ENCODE measurements around the gene GIMAP6.
"Not testable (repeated sequence)": the region's sequence is repeated elsewhere in the genome, so short reads cannot be mapped to it uniquely, and the experiment has no call there.

The GIMAP6 gene

DNA sequence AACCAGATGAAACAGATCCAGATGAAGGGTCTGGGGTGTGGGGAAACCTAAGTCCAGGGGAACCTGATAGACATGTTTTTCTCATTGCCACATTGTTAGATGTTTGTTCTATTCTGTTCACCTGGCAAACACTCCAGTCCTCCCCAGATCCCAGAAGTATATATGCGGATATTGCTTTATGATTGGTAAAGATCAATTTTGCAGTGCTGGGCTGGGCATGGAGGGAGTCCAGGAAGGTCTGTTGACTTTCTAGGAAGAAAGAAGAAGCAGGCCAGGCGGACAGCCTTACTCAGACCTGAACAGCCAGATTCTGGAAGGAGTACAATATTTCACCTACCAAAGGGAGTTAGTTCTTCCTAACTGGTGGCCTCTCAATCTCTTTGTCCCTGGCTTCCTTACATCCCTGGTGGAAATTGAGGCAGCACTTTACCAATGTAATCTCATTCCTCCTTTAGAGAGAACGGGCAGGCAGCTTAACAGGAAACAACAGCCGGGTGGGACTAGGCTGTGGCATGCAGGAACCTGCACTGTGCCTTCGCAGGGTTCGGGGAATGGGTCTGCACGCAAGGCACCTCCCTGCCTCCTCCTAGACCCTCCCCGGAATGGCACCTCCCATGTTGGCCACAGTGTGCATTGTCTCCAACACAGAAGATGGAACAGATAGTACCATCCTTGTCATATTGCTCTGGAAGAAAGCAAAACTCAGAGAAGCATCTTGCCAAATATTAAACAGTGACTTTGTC is 930 bp downstream of the GIMAP6 start:
- Histone ChIP-seq H3K27me3 (ENCODE audit: control insufficient read depth, insufficient read depth, low read length) (no peaks in the 10 kb centered on the region), H3K4me3 (ENCODE audit: low read length) (no peak overlapping the region), H3K4me1 (ENCODE audit: control insufficient read depth, insufficient read depth, low read length) (no peaks in the 10 kb centered on the region), H3K9me3 (ENCODE audit: control insufficient read depth, low read length) (no peaks in the 10 kb centered on the region), H3K36me3 (ENCODE audit: control insufficient read depth, insufficient read depth, low read length) (no peaks in the 10 kb centered on the region), H3K9ac (ENCODE audit: low read length) (no peak overlapping the region)

- Histone ChIP-seq H3K4me1 (ENCODE audit: control insufficient read depth, insufficient read depth, low read length) (no peaks in the 10 kb centered on the region), H3K9ac (ENCODE audit: low read length) (no peak overlapping the region), H3K27me3 (ENCODE audit: control insufficient read depth, insufficient read depth, low read length) (no peaks in the 10 kb centered on the region), H3K9me3 (ENCODE audit: control insufficient read depth, low read length) (no peaks in the 10 kb centered on the region), H3K36me3 (ENCODE audit: control insufficient read depth, insufficient read depth, low read length) (no peaks in the 10 kb centered on the region), H3K4me3 (ENCODE audit: low read length) (no peak overlapping the region)
Measured at GRCh38 chr7:150629347-150629746, 2.8 kb downstream of the GIMAP6 start.

DNA sequence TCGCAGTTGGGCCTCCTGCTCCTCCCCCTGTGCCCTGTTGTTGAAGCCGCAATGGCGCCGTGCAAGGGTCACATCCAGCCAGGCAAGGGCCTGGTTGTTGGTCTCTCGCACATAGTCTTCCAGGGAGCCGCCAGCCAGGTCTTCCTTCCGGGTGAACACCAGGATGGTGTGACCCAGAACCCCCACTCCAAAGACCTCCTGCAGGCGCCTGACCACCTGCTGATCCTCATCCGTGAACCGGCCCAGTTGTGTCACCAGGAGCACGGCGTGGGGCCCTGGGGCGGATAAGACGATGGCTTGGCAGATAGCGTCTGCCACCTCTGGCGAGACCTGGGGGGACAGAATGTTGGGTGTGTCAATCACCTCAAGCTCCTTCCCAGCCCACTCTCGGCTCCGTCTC is 4.2 kb downstream of the GIMAP6 start:
- Histone ChIP-seq H3K9ac (ENCODE audit: low read length) (no peak overlapping the region), H3K36me3 (ENCODE audit: control insufficient read depth, insufficient read depth, low read length) (no peaks in the 10 kb centered on the region), H3K27me3 (ENCODE audit: control insufficient read depth, insufficient read depth, low read length) (no peaks in the 10 kb centered on the region), H3K4me3 (ENCODE audit: low read length) (no peak overlapping the region), H3K4me1 (ENCODE audit: control insufficient read depth, insufficient read depth, low read length) (no peaks in the 10 kb centered on the region), H3K9me3 (ENCODE audit: control insufficient read depth, low read length) (no peaks in the 10 kb centered on the region)

- Histone ChIP-seq H3K27me3 (ENCODE audit: control insufficient read depth, insufficient read depth, low read length) (no peaks in the 10 kb centered on the region), H3K36me3 (ENCODE audit: control insufficient read depth, insufficient read depth, low read length) (no peaks in the 10 kb centered on the region), H3K4me1 (ENCODE audit: control insufficient read depth, insufficient read depth, low read length) (no peaks in the 10 kb centered on the region), H3K9ac (ENCODE audit: low read length) (no peak overlapping the region), H3K4me3 (ENCODE audit: low read length) (no peak overlapping the region), H3K9me3 (ENCODE audit: control insufficient read depth, low read length) (no peaks in the 10 kb centered on the region)
Measured at GRCh38 chr7:150626696-150627095, 5.5 kb downstream of the GIMAP6 start.

DNA sequence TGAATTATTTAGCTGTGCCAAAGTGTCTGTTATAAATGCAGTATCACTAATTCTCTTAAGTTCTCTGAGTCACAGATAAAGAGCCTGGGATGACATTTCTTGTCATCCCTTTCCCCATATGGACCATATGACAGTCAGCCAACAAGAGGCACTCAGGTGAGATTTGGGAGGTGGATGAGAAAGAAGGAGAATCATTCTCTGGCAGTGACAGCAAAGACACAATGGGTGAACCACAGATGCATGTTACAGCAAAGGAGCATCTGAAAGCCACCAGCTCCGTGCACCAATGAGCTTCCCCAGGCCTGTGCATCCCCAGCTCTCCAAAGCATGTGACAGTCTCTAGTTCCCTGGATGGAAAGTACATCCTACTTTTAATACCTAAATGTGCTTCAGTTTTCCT is 10.8 kb downstream of the GIMAP6 start:
- Histone ChIP-seq H3K4me1 (ENCODE audit: control insufficient read depth, insufficient read depth, low read length) (no peaks in the 10 kb centered on the region), H3K4me3 (ENCODE audit: low read length) (no peak overlapping the region), H3K36me3 (ENCODE audit: control insufficient read depth, insufficient read depth, low read length) (no peaks in the 10 kb centered on the region), H3K9ac (ENCODE audit: low read length) (no peak overlapping the region), H3K9me3 (ENCODE audit: control insufficient read depth, low read length) (no peaks in the 10 kb centered on the region), H3K27me3 (ENCODE audit: control insufficient read depth, insufficient read depth, low read length) (no peaks in the 10 kb centered on the region)

- no peak overlapping the region for H3K4me3 ChIP-seq (ENCODE audit: low read length)
- no peaks in the 10 kb centered on the region for H3K9me3 ChIP-seq (ENCODE audit: control insufficient read depth, low read length)
- no peaks in the 10 kb centered on the region for H3K27me3 ChIP-seq (ENCODE audit: control insufficient read depth, insufficient read depth, low read length)
- no peaks in the 10 kb centered on the region for H3K4me1 ChIP-seq (ENCODE audit: control insufficient read depth, insufficient read depth, low read length)
- H3K9ac ChIP-seq (ENCODE audit: low read length) = no peak overlapping the region
- no peaks in the 10 kb centered on the region for H3K36me3 ChIP-seq (ENCODE audit: control insufficient read depth, insufficient read depth, low read length)
Measured at GRCh38 chr7:150620617-150621371, 11.4 kb downstream of the GIMAP6 start.

- Histone ChIP-seq H3K9ac (ENCODE audit: low read length) (no peak overlapping the region), H3K4me1 (ENCODE audit: control insufficient read depth, insufficient read depth, low read length) (no peaks in the 10 kb centered on the region), H3K9me3 (ENCODE audit: control insufficient read depth, low read length) (no peaks in the 10 kb centered on the region), H3K36me3 (ENCODE audit: control insufficient read depth, insufficient read depth, low read length) (no peaks in the 10 kb centered on the region), H3K27me3 (ENCODE audit: control insufficient read depth, insufficient read depth, low read length) (no peaks in the 10 kb centered on the region), H3K4me3 (ENCODE audit: low read length) (no peak overlapping the region)
Measured at GRCh38 chr7:150620061-150620460, 12.1 kb downstream of the GIMAP6 start.

DNA sequence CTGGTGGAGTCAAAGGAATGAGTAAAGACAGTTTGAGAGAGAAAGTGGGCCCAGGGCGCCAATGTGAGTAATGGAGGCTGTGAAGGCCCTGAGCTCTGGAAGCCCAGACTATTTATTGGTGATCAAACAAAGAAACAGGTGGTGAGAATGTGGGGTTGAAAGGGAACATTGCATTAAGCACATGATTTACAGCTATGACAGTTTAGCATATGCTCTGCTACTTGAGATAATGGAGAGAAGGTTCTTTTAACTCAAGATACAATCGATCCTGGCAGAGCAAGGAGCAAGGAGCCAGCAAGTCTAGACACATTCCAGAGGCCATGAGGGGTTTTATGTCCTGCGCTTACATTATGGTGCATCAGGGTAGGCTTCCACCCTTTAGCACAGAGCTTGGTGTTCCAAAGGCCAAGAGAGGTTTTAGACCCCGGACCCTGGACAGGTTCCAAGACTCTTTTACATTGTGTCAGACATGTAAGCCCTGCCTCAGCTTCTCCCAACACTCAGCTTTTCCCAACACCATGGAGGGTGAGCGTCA is 16.9 kb downstream of the GIMAP6 start:
- H3K36me3 ChIP-seq (ENCODE audit: control insufficient read depth, insufficient read depth, low read length); H3K27me3 ChIP-seq (ENCODE audit: control insufficient read depth, insufficient read depth, low read length); H3K4me1 ChIP-seq (ENCODE audit: control insufficient read depth, insufficient read depth, low read length); H3K9ac ChIP-seq (ENCODE audit: low read length); H3K9me3 ChIP-seq (ENCODE audit: control insufficient read depth, low read length); H3K4me3 ChIP-seq (ENCODE audit: low read length): not testable (repeated sequence)

DNA sequence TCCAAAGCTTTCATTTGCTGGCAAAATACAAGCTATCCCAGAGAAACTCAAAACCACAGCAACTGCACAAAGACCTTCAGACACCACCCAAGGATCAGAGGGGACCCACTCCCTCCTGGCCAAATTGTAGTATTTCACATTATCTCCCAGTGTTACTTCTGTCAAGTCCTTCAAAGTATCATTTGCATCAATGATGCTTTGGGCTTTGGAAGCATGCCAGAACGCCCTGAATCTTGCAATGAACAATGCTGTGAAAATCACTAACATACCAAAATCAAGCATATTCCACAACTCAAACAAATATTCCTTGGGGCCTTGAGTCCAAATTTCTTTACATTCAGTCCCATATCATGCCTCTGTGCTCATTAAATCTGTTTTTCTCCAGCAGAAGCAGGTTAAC is 17.8 kb downstream of the GIMAP6 start:
- H3K36me3 ChIP-seq (ENCODE audit: control insufficient read depth, insufficient read depth, low read length); H3K4me1 ChIP-seq (ENCODE audit: control insufficient read depth, insufficient read depth, low read length); H3K4me3 ChIP-seq (ENCODE audit: low read length); H3K27me3 ChIP-seq (ENCODE audit: control insufficient read depth, insufficient read depth, low read length); H3K9me3 ChIP-seq (ENCODE audit: control insufficient read depth, low read length); H3K9ac ChIP-seq (ENCODE audit: low read length): not testable (repeated sequence)

DNA sequence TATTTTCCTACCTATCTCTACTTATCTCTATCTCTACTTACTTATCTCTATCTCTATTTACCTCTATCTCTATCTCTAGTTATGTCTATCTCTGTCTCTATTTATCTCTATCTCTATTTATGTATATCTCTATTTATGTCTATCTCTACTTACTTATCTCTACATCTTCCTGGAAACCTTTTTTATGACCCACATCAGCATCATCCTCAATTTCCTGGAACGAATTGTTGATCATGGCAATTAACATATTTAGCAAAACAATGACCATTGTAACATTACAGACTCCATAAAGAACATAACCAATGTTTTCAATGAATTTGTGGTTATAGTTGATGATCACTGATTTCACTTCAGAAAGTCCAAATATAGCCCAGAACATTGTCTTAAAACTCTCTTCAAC is 18.3 kb downstream of the GIMAP6 start:
- Histone ChIP-seq H3K9me3 (ENCODE audit: control insufficient read depth, low read length) (no peaks in the 10 kb centered on the region), H3K9ac (ENCODE audit: low read length) (no peak overlapping the region)

DNA sequence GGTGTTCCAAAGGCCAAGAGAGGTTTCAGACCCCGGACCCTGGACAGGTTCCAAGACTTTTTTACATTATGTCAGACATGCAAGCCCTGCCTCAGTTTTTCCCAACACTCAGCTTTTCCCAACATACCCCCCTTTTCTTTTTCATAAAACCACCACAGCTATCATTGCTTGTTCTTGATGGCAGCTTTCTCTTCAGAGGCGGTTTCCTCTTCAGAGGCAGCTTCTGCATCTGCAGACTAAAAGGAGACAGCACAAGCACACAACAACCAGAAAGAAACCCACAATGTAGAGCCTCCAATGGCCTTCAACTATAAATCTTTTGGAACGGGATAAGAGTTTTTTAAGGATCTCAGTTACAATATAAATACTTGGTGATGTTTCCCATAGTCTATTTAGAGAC is 19.3 kb downstream of the GIMAP6 start:
- Histone ChIP-seq H3K36me3 (ENCODE audit: control insufficient read depth, insufficient read depth, low read length) (no peaks in the 10 kb centered on the region), H3K4me1 (ENCODE audit: control insufficient read depth, insufficient read depth, low read length) (no peaks in the 10 kb centered on the region), H3K9ac (ENCODE audit: low read length) (no peak overlapping the region), H3K9me3 (ENCODE audit: control insufficient read depth, low read length) (no peaks in the 10 kb centered on the region), H3K27me3 (ENCODE audit: control insufficient read depth, insufficient read depth, low read length) (no peaks in the 10 kb centered on the region), H3K4me3 (ENCODE audit: low read length) (no peak overlapping the region)

More for the DNA sequence above, 18.3 kb downstream of the GIMAP6 start:
- Histone ChIP-seq H3K27me3 (ENCODE audit: control insufficient read depth, insufficient read depth, low read length) (no peaks in the 10 kb centered on the region), H3K4me3 (ENCODE audit: low read length) (no peak overlapping the region), H3K4me1 (ENCODE audit: control insufficient read depth, insufficient read depth, low read length) (no peaks in the 10 kb centered on the region), H3K36me3 (ENCODE audit: control insufficient read depth, insufficient read depth, low read length) (no peaks in the 10 kb centered on the region)

- no peak overlapping the region for H3K4me3 ChIP-seq (ENCODE audit: low read length)
- H3K9ac ChIP-seq (ENCODE audit: low read length) = no peak overlapping the region
- H3K27me3 ChIP-seq (ENCODE audit: control insufficient read depth, insufficient read depth, low read length) = no peaks in the 10 kb centered on the region
- H3K9me3 ChIP-seq (ENCODE audit: control insufficient read depth, low read length) = no peaks in the 10 kb centered on the region
- no peaks in the 10 kb centered on the region for H3K4me1 ChIP-seq (ENCODE audit: control insufficient read depth, insufficient read depth, low read length)
- no peaks in the 10 kb centered on the region for H3K36me3 ChIP-seq (ENCODE audit: control insufficient read depth, insufficient read depth, low read length)
Measured at GRCh38 chr7:150610233-150610632, 22.0 kb downstream of the GIMAP6 start.

Measured in mucosa of stomach (tissue), 1 donor.